ENCODE results near the gene CEP95. TPM values are rescaled to one million over a fixed set of nuclear protein-coding genes. Genes with fewer than 3 reads are reported as not detected.

CEP95 gene
- total RNA-seq, 1 experiment from 2014 or later, result 63.8 TPM

DNA sequence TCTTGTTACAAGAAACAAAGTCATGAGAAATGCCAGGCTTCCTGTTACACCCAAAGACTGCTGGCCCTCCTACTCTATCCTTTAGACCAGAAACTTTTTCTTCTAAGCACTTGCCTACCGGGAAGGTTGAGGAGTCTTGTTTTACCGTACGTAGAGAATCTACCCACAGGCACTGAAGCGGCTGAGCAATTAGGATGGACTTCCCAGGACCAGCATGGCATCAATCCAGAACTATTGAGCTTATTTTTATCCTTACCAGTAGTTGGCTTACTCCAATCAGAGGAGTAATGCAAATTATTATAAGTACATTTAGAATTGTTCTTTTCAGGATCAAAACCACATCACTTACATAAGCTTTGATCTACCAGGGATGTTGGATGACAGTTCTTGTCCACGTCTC lies 25.6 kb downstream of the CEP95 start:
- Mint-ChIP-seq H3K36me3 (peaks cover 85% of the 10 kb centered on the region), H3K27me3 (ENCODE audit: low read depth) (no peaks in the 10 kb centered on the region), H3K9me3 (no peaks in the 10 kb centered on the region), H3K4me1 (no peaks in the 10 kb centered on the region), H3K27ac (no peak overlapping the region), H3K4me3 (no peak overlapping the region)
- no peak for TF ChIP-seq ZNF138 (CRISPR knock-in tag; conservative IDR thresholded peaks at IDR 0.05)
- TF ChIP-seq HMGA2 (CRISPR knock-in tag; IDR thresholded peaks at IDR 0.05), result no peak
- no peak for TF ChIP-seq GTF2I (CRISPR knock-in tag; conservative IDR thresholded peaks at IDR 0.05)
- no peak for TF ChIP-seq ZNF263 (CRISPR knock-in tag; IDR thresholded peaks at IDR 0.05; ENCODE audit: low read depth)
- no peak for TF ChIP-seq JAZF1 (CRISPR knock-in tag; IDR thresholded peaks at IDR 0.05)
- TF ChIP-seq, protein P1, sequence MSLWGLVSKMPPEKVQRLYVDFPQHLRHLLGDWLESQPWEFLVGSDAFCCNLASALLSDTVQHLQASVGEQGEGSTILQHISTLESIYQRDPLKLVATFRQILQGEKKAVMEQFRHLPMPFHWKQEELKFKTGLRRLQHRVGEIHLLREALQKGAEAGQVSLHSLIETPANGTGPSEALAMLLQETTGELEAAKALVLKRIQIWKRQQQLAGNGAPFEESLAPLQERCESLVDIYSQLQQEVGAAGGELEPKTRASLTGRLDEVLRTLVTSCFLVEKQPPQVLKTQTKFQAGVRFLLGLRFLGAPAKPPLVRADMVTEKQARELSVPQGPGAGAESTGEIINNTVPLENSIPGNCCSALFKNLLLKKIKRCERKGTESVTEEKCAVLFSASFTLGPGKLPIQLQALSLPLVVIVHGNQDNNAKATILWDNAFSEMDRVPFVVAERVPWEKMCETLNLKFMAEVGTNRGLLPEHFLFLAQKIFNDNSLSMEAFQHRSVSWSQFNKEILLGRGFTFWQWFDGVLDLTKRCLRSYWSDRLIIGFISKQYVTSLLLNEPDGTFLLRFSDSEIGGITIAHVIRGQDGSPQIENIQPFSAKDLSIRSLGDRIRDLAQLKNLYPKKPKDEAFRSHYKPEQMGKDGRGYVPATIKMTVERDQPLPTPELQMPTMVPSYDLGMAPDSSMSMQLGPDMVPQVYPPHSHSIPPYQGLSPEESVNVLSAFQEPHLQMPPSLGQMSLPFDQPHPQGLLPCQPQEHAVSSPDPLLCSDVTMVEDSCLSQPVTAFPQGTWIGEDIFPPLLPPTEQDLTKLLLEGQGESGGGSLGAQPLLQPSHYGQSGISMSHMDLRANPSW (CRISPR knock-in tag; conservative IDR thresholded peaks at IDR 0.05; ENCODE audit: low read depth), result no peak
- TF ChIP-seq, protein P2, sequence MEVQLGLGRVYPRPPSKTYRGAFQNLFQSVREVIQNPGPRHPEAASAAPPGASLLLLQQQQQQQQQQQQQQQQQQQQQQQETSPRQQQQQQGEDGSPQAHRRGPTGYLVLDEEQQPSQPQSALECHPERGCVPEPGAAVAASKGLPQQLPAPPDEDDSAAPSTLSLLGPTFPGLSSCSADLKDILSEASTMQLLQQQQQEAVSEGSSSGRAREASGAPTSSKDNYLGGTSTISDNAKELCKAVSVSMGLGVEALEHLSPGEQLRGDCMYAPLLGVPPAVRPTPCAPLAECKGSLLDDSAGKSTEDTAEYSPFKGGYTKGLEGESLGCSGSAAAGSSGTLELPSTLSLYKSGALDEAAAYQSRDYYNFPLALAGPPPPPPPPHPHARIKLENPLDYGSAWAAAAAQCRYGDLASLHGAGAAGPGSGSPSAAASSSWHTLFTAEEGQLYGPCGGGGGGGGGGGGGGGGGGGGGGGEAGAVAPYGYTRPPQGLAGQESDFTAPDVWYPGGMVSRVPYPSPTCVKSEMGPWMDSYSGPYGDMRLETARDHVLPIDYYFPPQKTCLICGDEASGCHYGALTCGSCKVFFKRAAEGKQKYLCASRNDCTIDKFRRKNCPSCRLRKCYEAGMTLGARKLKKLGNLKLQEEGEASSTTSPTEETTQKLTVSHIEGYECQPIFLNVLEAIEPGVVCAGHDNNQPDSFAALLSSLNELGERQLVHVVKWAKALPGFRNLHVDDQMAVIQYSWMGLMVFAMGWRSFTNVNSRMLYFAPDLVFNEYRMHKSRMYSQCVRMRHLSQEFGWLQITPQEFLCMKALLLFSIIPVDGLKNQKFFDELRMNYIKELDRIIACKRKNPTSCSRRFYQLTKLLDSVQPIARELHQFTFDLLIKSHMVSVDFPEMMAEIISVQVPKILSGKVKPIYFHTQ (CRISPR knock-in tag; IDR thresholded peaks at IDR 0.05), result no peak
- TF ChIP-seq ZNF219 (CRISPR knock-in tag; IDR thresholded peaks at IDR 0.05; ENCODE audit: borderline replicate concordance), result no peak
- no peak for TF ChIP-seq PRRX2 (CRISPR knock-in tag; IDR thresholded peaks at IDR 0.05)
- TF ChIP-seq, protein P3, sequence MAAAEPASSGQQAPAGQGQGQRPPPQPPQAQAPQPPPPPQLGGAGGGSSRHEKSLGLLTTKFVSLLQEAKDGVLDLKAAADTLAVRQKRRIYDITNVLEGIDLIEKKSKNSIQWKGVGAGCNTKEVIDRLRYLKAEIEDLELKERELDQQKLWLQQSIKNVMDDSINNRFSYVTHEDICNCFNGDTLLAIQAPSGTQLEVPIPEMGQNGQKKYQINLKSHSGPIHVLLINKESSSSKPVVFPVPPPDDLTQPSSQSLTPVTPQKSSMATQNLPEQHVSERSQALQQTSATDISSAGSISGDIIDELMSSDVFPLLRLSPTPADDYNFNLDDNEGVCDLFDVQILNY (CRISPR knock-in tag; IDR thresholded peaks at IDR 0.05), result no peak
- no peak for TF ChIP-seq CBFB (CRISPR knock-in tag; IDR thresholded peaks at IDR 0.05; ENCODE audit: low read depth)
- TF ChIP-seq, protein P4, sequence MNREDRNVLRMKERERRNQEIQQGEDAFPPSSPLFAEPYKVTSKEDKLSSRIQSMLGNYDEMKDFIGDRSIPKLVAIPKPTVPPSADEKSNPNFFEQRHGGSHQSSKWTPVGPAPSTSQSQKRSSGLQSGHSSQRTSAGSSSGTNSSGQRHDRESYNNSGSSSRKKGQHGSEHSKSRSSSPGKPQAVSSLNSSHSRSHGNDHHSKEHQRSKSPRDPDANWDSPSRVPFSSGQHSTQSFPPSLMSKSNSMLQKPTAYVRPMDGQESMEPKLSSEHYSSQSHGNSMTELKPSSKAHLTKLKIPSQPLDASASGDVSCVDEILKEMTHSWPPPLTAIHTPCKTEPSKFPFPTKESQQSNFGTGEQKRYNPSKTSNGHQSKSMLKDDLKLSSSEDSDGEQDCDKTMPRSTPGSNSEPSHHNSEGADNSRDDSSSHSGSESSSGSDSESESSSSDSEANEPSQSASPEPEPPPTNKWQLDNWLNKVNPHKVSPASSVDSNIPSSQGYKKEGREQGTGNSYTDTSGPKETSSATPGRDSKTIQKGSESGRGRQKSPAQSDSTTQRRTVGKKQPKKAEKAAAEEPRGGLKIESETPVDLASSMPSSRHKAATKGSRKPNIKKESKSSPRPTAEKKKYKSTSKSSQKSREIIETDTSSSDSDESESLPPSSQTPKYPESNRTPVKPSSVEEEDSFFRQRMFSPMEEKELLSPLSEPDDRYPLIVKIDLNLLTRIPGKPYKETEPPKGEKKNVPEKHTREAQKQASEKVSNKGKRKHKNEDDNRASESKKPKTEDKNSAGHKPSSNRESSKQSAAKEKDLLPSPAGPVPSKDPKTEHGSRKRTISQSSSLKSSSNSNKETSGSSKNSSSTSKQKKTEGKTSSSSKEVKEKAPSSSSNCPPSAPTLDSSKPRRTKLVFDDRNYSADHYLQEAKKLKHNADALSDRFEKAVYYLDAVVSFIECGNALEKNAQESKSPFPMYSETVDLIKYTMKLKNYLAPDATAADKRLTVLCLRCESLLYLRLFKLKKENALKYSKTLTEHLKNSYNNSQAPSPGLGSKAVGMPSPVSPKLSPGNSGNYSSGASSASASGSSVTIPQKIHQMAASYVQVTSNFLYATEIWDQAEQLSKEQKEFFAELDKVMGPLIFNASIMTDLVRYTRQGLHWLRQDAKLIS (CRISPR knock-in tag; IDR thresholded peaks at IDR 0.05; ENCODE audit: borderline replicate concordance), result no peak
- TF ChIP-seq, protein P5, sequence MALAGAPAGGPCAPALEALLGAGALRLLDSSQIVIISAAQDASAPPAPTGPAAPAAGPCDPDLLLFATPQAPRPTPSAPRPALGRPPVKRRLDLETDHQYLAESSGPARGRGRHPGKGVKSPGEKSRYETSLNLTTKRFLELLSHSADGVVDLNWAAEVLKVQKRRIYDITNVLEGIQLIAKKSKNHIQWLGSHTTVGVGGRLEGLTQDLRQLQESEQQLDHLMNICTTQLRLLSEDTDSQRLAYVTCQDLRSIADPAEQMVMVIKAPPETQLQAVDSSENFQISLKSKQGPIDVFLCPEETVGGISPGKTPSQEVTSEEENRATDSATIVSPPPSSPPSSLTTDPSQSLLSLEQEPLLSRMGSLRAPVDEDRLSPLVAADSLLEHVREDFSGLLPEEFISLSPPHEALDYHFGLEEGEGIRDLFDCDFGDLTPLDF (CRISPR knock-in tag; IDR thresholded peaks at IDR 0.05), result no peak
- TF ChIP-seq TEAD1 (CRISPR knock-in tag; IDR thresholded peaks at IDR 0.05), result no peak
- TF ChIP-seq ELF4 (CRISPR knock-in tag; IDR thresholded peaks at IDR 0.05; ENCODE audit: low read depth), result no peak
- ChIA-PET POLR2A (no interaction called here), CTCF (no interaction called here)
- DNase-seq (ENCODE audit: low spot score) (no peak), ATAC-seq (no peak)

Measured in WTC11 (cell line).